Ascending aorta (tissue), 2 donors: ENCODE results near the gene UBE2E2. TPM values are rescaled to one million over a fixed set of nuclear protein-coding genes. Genes with fewer than 3 reads are reported as not detected.

Source experiments
- DNase-seq, 2 donors: peaks; one replicate each; pipeline ENCODE4 v3.0.0-alpha.2; 2019; ENCODE audit warnings: low spot score in 2 of 2
- H3K27ac ChIP-seq, 2 donors: fragments of 200-600 bp; sonication (generic); one replicate each; pipeline ENCODE4 v1.5.1; 2016 to 2017; ENCODE audit warnings: mild to moderate bottlenecking in 1 of 2
- H3K27me3 ChIP-seq: fragments of 200-600 bp; sonication (generic); one replicate; pipeline ENCODE4 v1.5.1; 2017
- H3K36me3 ChIP-seq, 2 donors: fragments of 200-600 bp; sonication (generic); one replicate each; pipeline ENCODE4 v1.5.1; 2016
- H3K4me1 ChIP-seq, 2 donors: fragments of 200-600 bp; sonication (generic); one replicate each; pipeline ENCODE4 v1.5.1; 2016 to 2017; ENCODE audit warnings: mild to moderate bottlenecking in 1 of 2
- H3K4me3 ChIP-seq, 2 donors: fragments of 200-600 bp; sonication (generic); one replicate each; pipeline ENCODE4 v1.5.1; 2016 to 2017; ENCODE audit warnings: mild to moderate bottlenecking in 1 of 2
- H3K9me3 ChIP-seq, 2 donors: fragments of 200-600 bp; sonication (generic); one replicate each; pipeline ENCODE4 v1.5.1; 2016
- CTCF ChIP-seq, 3 experiments: fragments of 200-600 bp in 2 of 3; fragments of 450-650 bp in 1 of 3; sonication (generic) in 2 of 3; IDR thresholded peaks; one replicate each; pipeline ENCODE4 v1.5.1; 2016 to 2019; ENCODE audit warnings: antibody characterized with exemption in 3 of 3, mild to moderate bottlenecking in 1 of 3, moderate library complexity in 1 of 3
- intact Hi-C: fragments of 100-400 bp; cut with DNase I; formaldehyde crosslinking; loops from one replicate; pipeline ENCODE4 v1.15.1; 2023
- total RNA-seq: library from RNA; depleted of rRNA; stranded (reverse); fragments of >200 nt; gene quantifications from one replicate; pipeline ENCODE4 v1.1.0, GENCODE V29; 2016

Gene UBE2E2
- total RNA-seq, 1 donor from 2014 or later, result 5.3 TPM

DNA sequence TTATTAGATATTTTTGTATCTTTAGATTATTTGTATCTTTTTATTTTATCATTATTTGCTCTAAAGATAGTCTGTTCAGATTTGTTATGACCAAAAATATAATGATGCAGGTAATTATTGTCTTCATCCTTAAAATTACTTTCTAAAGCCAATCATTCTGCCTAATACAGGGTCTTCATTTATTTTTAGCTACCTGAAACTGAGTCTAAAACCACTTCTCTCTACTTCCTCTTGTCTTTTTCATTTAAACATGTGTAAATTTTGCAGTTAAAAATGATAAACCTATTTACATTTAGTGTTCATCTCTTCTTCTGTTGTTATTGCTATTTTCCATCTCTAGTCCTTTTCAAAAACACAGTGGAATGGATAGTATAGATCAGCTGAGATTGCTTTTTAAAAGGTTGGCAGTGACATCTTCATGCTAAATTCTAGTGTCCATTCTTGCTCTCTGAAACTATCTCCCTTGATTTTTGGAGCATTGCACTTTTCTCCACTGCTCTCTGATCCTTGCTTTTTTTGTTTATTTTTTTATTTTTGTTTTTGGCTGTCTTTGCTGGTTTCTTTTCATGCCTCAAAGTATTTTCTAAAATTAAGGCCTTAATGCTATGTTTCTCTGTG, 91.8 kb downstream of the UBE2E2 start:
- no peak for DNase-seq
- Histone ChIP-seq H3K4me3 (no peak overlapping the region), H3K9me3 (no peaks in the 10 kb centered on the region), H3K27ac (no peak overlapping the region), H3K27me3 (no peaks in the 10 kb centered on the region), H3K36me3 (no peaks in the 10 kb centered on the region), H3K4me1 (no peaks in the 10 kb centered on the region)
- intact Hi-C loops, result no loop called here
- TF ChIP-seq CTCF (IDR thresholded peaks at IDR 0.05), result no peak

DNA sequence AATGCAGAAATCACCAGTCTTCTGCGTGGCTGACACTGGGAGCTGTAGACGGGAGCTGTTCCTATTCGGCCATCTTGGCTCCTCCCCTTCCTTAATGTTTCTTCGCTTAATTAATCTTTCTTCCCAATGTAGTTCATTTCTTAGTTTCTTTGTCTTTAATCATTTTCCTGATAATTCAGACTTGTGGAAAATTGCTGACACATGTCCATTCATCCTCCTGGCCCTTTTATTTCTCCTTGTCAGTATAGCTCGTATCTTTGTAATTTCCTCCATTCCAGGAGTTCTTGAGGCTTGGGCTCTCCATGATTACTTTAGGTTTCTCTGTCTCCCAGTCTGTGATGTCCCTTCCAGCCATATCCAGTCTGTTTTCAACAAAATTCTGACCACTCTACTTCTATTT, 98.7 kb downstream of the UBE2E2 start:
- H3K9me3 ChIP-seq, result no peaks in the 10 kb centered on the region
- no peak for DNase-seq
- no peaks in the 10 kb centered on the region for H3K27me3 ChIP-seq
- H3K36me3 ChIP-seq, result no peaks in the 10 kb centered on the region
- no peak overlapping the region for H3K27ac ChIP-seq
- H3K4me3 ChIP-seq, result no peak overlapping the region
- intact Hi-C loops, result no loop called here
- TF ChIP-seq CTCF (IDR thresholded peaks at IDR 0.05), result no peak
- peaks cover 0 to 6% of the 10 kb centered on the region in 2 donors for H3K4me1 ChIP-seq

DNA sequence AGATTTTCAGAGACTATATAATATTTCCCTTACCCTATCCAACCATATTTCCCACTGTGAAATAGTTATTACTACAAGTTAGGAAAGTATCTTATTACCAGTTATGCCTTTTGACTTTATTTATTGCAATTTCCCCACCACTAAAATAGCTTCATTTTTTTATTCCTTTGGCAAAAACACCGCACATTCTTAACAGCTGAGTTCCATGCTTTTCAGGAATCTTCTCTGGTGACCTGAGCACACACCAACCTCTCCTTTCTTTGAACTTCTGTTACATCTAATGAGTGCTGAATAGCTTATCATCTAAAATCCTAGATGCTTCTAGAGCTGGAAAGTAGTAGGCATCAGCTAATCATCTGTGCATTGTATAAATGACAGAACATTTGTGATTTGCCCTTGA, 99.1 kb downstream of the UBE2E2 start:
- H3K27me3 ChIP-seq, result no peaks in the 10 kb centered on the region

DNA sequence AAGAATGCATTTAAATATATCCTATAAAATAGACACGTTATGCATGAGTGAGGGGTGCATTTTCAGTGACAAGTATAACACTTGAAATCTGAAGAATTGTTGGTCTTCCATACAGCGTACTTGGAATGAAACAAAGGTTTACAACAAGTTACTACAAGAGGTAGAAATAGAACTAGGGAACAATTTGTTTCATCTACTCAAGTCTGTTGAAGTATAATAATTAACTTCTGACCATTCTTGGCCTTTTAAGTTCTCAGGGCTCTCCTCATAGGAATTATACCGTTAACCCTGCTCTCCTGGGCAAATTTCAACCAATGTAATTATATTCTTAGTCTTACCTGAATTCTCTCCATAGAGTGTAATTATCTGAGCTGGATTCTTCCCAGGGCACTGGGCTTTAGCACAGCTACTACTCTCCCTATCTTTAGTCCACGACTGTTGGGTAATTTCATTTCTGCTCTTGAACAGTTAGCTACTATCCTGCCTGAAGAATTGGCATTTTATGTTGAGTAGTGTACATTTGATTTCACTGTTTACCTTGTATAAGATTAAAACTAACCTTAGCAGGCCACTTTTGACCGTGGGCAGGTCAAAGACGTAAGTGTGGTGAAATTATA, 100.6 kb downstream of the UBE2E2 start:
- intact Hi-C loops, result no loop called here
- Histone ChIP-seq H3K27ac (no peak overlapping the region), H3K4me1 (peaks cover 0 to 6% of the 10 kb centered on the region in 2 donors), H3K4me3 (no peak overlapping the region), H3K27me3 (no peaks in the 10 kb centered on the region), H3K9me3 (no peaks in the 10 kb centered on the region), H3K36me3 (no peaks in the 10 kb centered on the region)
- no peak for TF ChIP-seq CTCF (IDR thresholded peaks at IDR 0.05)
- DNase-seq, result no peak

More for the DNA sequence above, 99.1 kb downstream of the UBE2E2 start:
- intact Hi-C loops, result no loop called here
- Histone ChIP-seq H3K9me3 (no peaks in the 10 kb centered on the region), H3K4me3 (no peak overlapping the region), H3K4me1 (peaks cover 0 to 6% of the 10 kb centered on the region in 2 donors), H3K36me3 (no peaks in the 10 kb centered on the region), H3K27ac (no peak overlapping the region)
- no peak for DNase-seq
- TF ChIP-seq CTCF (IDR thresholded peaks at IDR 0.05), result no peak

GRCh38 chr3:23304424-23304823, 101.3 kb downstream of the UBE2E2 start:
- no peak for TF ChIP-seq CTCF (IDR thresholded peaks at IDR 0.05)
- Histone ChIP-seq H3K4me1 (peaks cover 0 to 6% of the 10 kb centered on the region in 2 donors), H3K36me3 (no peaks in the 10 kb centered on the region), H3K27ac (no peak overlapping the region), H3K9me3 (no peaks in the 10 kb centered on the region), H3K4me3 (no peak overlapping the region), H3K27me3 (no peaks in the 10 kb centered on the region)
- intact Hi-C loops, result no loop called here
- no peak for DNase-seq
